Upper lobe of left lung (tissue), 6 donors: Measurements from ENCODE around the gene IFIT1B. TPM values are rescaled to one million over a fixed set of nuclear protein-coding genes. Genes with fewer than 3 reads are reported as not detected.
A peak's percentile ranks its signal among the peaks of the same experiment; 100 is the strongest.

Experiments used
- ATAC-seq, 2 donors: fragments of 200-7000 bp; cut with Tn5 transposase; one replicate each; pipeline ENCODE4 v1.9.1; 2022; ENCODE audit warnings: mild to moderate bottlenecking in 2 of 2, moderate library complexity in 2 of 2; ENCODE audit not compliant: low FRiP score in 2 of 2
- DNase-seq, 2 donors: peaks; one replicate each; pipeline ENCODE4 v3.0.0-alpha.2; 2019 to 2020
- H3K27ac ChIP-seq, 4 donors: fragments of 200-600 bp; sonication (generic); one replicate each; pipeline ENCODE4 v1.5.1; 2016 to 2019
- H3K27me3 ChIP-seq, 4 donors: fragments of 200-600 bp; sonication (generic); one replicate each; pipeline ENCODE4 v1.5.1; 2017 to 2019
- H3K36me3 ChIP-seq, 4 donors: fragments of 200-600 bp; sonication (generic); one replicate each; pipeline ENCODE4 v1.5.1; 2016 to 2019
- H3K4me1 ChIP-seq, 4 donors: fragments of 200-600 bp; sonication (generic); one replicate each; pipeline ENCODE4 v1.5.1; 2018 to 2019
- H3K4me3 ChIP-seq, 4 donors: fragments of 200-600 bp; sonication (generic); one replicate each; pipeline ENCODE4 v1.5.1; 2017 to 2019; ENCODE audit warnings: mild to moderate bottlenecking in 2 of 4, moderate library complexity in 1 of 4
- H3K9me3 ChIP-seq, 4 donors: fragments of 200-600 bp; sonication (generic); one replicate each; pipeline ENCODE4 v1.5.1; 2018 to 2019
- CTCF ChIP-seq, 6 experiments: fragments of 450-650 bp in 4 of 6; fragments of 200-600 bp in 2 of 6; sonication (generic) in 2 of 6; IDR thresholded peaks; one replicate each; pipeline ENCODE4 v1.5.1; 2016 to 2019; ENCODE audit warnings: antibody characterized with exemption in 6 of 6
- EP300 ChIP-seq, 4 donors: sonication (generic); formaldehyde crosslinking; IDR thresholded peaks; one replicate each; pipeline ENCODE4 v1.5.1; 2017; ENCODE audit warnings: antibody characterized with exemption in 4 of 4, control low read depth in 2 of 4
- POLR2A ChIP-seq, 4 donors: fragments of 450-650 bp; IDR thresholded peaks; one replicate each; pipeline ENCODE4 v1.5.1; 2016 to 2017; ENCODE audit warnings: antibody characterized with exemption in 4 of 4, mild to moderate bottlenecking in 2 of 4
- POLR2AphosphoS5 ChIP-seq, 2 donors: sonication (generic); formaldehyde crosslinking; IDR thresholded peaks; one replicate each; pipeline ENCODE4 v1.5.1; 2017; ENCODE audit warnings: antibody characterized with exemption in 2 of 2
- WGBS, 2 donors: methylation state at CpG; one replicate each; pipeline ENCODE4 v1.1.5; 2017 to 2018; 5-methylcytosine and 5-hydroxymethylcytosine counted together
- total RNA-seq, 6 donors: library from RNA; depleted of rRNA in 4 of 6; stranded (reverse); fragments of >200 nt in 4 of 6; gene quantifications; one replicate each; pipeline versions ENCODE4 v1.1.0 to v1.2.1, GENCODE V29; 2016 to 2021
- donor health status: DM: no; HTN: no; CAD: no; lungs with moderate emphysema.
- donor health status: DM: no; HTN: yes; CAD: no; lungs with severe emphysema.

IFIT1B gene
- total RNA-seq, 6 donors from 2014 or later: 0.20 to 0.59 TPM; not detected in 4

- Histone ChIP-seq H3K27ac (no peak overlapping the region), H3K4me1 (peaks cover 0 to 4% (median 0%) of the 10 kb centered on the region in 4 donors)
Observed at GRCh38 chr10:89428877-89429276, 51.0 kb downstream of the IFIT1B start.

DNA sequence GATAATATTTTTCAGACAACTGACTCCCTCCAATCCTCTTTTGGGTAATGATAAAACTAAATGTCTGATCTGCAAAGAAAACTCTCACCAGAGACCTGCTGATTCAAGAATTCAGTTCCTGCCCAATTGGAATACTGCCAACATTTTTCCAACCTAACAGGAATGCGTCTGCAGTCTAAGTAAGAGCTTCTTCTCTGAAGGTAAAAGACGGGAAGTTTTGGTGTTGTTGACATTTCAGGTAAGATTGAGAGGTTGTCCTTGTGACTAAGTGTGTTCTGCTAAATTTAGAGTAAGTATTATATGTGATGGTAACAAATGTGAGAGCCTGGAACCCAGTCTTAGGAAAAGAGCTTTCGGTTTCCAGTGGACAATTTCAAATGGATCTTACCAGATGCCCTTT is 54.1 kb downstream of the IFIT1B start:
- H3K4me1 ChIP-seq: peaks cover 0 to 4% (median 0%) of the 10 kb centered on the region in 4 donors
- DNase-seq (peak in 1 of 2 donors; percentile 38), ATAC-seq (peak; percentile 38 to 73)
- peak overlapping the region in 3 of 4 donors; percentile 47 to 57 (median 51) for H3K27ac ChIP-seq
- no peaks in the 10 kb centered on the region for H3K9me3 ChIP-seq
- H3K4me3 ChIP-seq: no peak overlapping the region
- H3K36me3 ChIP-seq: no peaks in the 10 kb centered on the region
- no peaks in the 10 kb centered on the region for H3K27me3 ChIP-seq
- WGBS, 2 donors: 39 to 44% methylated on average over 3 of the region's 3 CpGs
- peak in 1 of 2 donors; percentile 42 for TF ChIP-seq POLR2AphosphoS5 (IDR thresholded peaks at IDR 0.05)
- no peak for TF ChIP-seq POLR2A (IDR thresholded peaks at IDR 0.05)
- TF ChIP-seq EP300 (IDR thresholded peaks at IDR 0.05): peak in 1 of 4 donors; percentile 98

More at GRCh38 chr10:89428877-89429276, 51.0 kb downstream of the IFIT1B start:
- TF ChIP-seq EP300 (IDR thresholded peaks at IDR 0.05) (no peak), POLR2AphosphoS5 (IDR thresholded peaks at IDR 0.05) (no peak), CTCF (IDR thresholded peaks at IDR 0.05) (no peak)
- H3K27me3 ChIP-seq: no peaks in the 10 kb centered on the region
- H3K36me3 ChIP-seq: no peaks in the 10 kb centered on the region
- DNase-seq (no peak), ATAC-seq (no peak)
- H3K9me3 ChIP-seq: no peaks in the 10 kb centered on the region
- no peak overlapping the region for H3K4me3 ChIP-seq
- WGBS, 2 donors: 50% methylated on average over 1 of the region's 1 CpG

Other genes with a start within 250 kb of the IFIT1B start
- gene CH25H, start 170.7 kb upstream of the IFIT1B start, total RNA-seq: 10 to 100 TPM in 2 of 6 donors, 1 to 10 TPM in 4; 3.4 to 12.0 (median 6.8) TPM
- 100 to 1,000 TPM in 2 of 6 donors, 10 to 100 TPM in 4; 28.5 to 129 (median 70.6) TPM for gene LIPA, start 126.3 kb upstream of the IFIT1B start, total RNA-seq
- 10 to 100 TPM in 4 of 6 donors, 1 to 10 TPM in 2; 7.8 to 49.0 (median 12.0) TPM for gene IFIT2, start 76.0 kb upstream of the IFIT1B start, total RNA-seq
- gene IFIT3, start 50.1 kb upstream of the IFIT1B start, total RNA-seq: 10 to 100 TPM; 27.2 to 81.9 (median 33.8) TPM
- 10 to 100 TPM in 5 of 6 donors, 1 to 10 TPM in 1; 9.8 to 54.9 (median 18.1) TPM for gene IFIT1, start 14.6 kb downstream of the IFIT1B start, total RNA-seq
- 10 to 100 TPM in 5 of 6 donors, 1 to 10 TPM in 1; 6.5 to 30.8 (median 20.6) TPM for gene IFIT5, start 36.5 kb downstream of the IFIT1B start, total RNA-seq
- gene SLC16A12, start 157.5 kb downstream of the IFIT1B start, total RNA-seq: 1 to 10 TPM; 1.3 to 4.4 (median 3.5) TPM